ENCODE data around the gene AGA. TPM values are rescaled to one million over a fixed set of nuclear protein-coding genes. Genes with fewer than 3 reads are reported as not detected.

The AGA gene
- 40.5 and 64.3 TPM in 2 replicates for total RNA-seq

DNA sequence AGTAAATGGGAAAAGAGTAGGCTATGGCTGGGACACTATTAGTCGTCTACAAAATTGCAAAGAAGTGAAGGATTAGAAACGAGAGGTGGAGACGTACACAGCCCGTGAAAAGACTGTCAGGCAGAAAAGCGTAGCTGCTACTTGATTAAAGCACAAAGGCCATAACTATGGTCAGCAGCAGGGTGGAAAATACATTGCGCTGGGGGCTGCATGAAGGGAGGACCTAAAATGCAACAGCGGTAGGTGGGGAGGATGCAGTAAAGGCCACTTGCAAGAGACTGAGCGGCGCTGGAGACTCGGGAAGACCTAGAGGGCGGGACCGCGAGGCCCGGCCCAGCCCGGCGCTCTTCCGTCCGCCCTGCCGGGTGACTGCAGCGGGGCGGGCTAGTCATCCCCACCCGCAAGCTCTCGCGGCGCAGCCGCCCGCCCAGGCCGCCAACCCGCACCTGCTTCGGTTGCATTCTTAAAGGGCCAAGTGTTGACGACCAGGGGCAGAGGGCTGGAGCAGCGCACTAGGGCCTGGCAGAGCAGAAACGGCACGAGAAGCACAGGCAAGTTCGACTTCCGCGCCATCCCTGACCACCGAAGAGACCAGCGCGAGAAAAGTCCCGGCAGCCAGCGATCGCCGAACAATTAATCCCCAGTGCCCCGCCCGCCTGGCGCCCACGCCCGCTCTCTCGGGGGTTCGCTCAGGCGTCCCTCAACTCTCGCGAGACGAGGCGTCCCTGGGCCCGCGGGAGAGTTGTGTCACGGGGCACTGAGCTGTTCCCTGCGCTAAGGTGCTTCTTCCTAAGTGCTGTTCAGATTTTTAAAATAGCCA lies at the start of gene AGA:
AGA (minus strand) TSS at position 635 of the 820 bp plus-strand sequence; CDS start at position 573, 62 bp downstream.

Other genes starting within 250 kb of the AGA start
- 0.89 and 3.8 TPM in 2 replicates for gene NEIL3, start 132.6 kb downstream of the AGA start, total RNA-seq

Data from smooth muscle cell of the pulmonary artery (primary cell).